ENCODE results near the gene KCNN4. TPM values are rescaled to one million over a fixed set of nuclear protein-coding genes. Genes with fewer than 3 reads are reported as not detected.

KCNN4 gene
- total and polyA plus RNA-seq, 2 donors (not counting 3 experiments of a cell fraction or from before 2014, with no cell fraction given): 0.29 TPM; not detected in 1

DNA sequence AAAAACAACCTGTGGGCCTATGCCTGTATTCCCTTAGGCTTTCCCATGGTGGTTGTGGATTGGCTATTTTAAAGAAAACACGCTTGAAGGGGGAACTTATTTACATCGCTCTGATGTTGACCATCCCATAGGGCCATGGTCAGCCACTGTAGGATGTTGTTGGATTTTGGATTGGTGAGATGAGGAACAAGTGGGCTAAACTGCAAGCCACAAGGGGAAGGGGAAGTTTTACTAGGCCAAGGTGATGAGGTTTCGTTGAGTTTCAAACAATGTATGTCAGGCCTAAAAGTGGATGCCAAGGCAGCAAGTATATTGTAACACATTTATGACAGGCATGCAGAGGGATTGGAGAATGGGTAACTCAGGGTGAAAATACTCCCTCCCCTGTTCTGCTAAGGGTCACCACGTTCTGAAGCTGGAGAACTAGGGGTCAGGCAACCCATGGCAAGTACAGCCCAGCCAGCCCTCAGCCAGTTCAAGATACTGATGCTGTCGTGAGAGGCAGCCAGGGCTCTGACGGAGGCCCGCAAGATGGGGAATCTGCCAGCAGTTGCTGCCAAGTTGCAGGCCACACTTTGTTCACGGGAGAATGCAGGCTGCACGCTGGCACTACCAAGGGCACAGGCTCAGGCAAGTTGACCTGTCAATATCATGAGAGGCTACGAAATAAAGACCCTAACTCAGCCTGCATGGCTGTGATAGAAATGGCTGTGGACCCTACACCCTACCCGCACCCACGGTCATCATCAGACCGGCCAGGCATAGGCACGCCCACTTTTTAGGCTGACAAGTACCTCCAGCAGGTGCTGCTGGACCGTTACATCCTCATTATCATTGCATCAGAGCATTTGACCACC is 53.8 kb downstream of the KCNN4 start:
- DNase-seq (ENCODE audit: low read depth, low spot score): no peak
- intact Hi-C loops (cut with micrococcal nuclease): no loop called here
- Histone ChIP-seq H3K27ac (ENCODE audit: insufficient read depth, low read depth, low read length) (no peak overlapping the region), H3K27me3 (ENCODE audit: control insufficient read depth in 2 of 2, insufficient read depth in 2 of 2, low read length in 2 of 2) (no peaks in the 10 kb centered on the region), H3K9ac (replicated peaks; ENCODE audit: extremely low read depth, insufficient read depth, low read length) (no peak overlapping the region), H3K4me1 (ENCODE audit: control insufficient read depth, extremely low read depth, insufficient read depth, low read length) (peaks cover 5% of the 10 kb centered on the region), H2AFZ (ENCODE audit: low read depth, low read length) (no peak overlapping the region), H3K36me3 (ENCODE audit: control insufficient read depth in 2 of 2, extremely low read depth in 1 of 2, insufficient read depth in 2 of 2, low read length in 2 of 2) (peaks cover 3 to 11% of the 10 kb centered on the region in 2 experiments), H3K9me3 (replicated peaks; ENCODE audit: control insufficient read depth, insufficient read depth, low read length) (no peaks in the 10 kb centered on the region), H3K4me2 (ENCODE audit: insufficient read depth, low read length) (no peak overlapping the region), H4K20me1 (replicated peaks; ENCODE audit: control insufficient read depth, extremely low read depth, insufficient read depth, low read length) (no peaks in the 10 kb centered on the region), H3K79me2 (ENCODE audit: control insufficient read depth, insufficient read depth, low read length) (no peaks in the 10 kb centered on the region), H3K9me1 (replicated peaks; ENCODE audit: control insufficient read depth, extremely low read depth, insufficient read depth, low read length) (no peaks in the 10 kb centered on the region), H3K4me3 (replicated peaks in 1 of 3; ENCODE audit: insufficient read depth in 1 of 3, low read depth in 1 of 3, low read length in 3 of 3) (no peak overlapping the region)
- POLR2A ChIA-PET: interaction anchor here (1.3 kb wide), 1 partner anchor 28 kb away, joined by 3 read pairs; the partner anchor contains the start of gene SMG9
- no TSS peak for BruUV-seq (replicated peaks)
- peak; percentile 4 for TF ChIP-seq POLR2A (IDR thresholded peaks at IDR 0.05; ENCODE audit: low read depth, low read length)
- no peak for TF ChIP-seq JUN (IDR thresholded peaks at IDR 0.05; ENCODE audit: borderline replicate concordance, insufficient read depth, insufficient read length, low read depth)
- no peak for TF ChIP-seq EZH2 (IDR thresholded peaks at IDR 0.05; ENCODE audit: borderline replicate concordance, low read depth, low read length, severe bottlenecking)
- CTCF ChIA-PET: interaction anchor here (2.1 to 5.7 kb wide), 3 partner anchors 18 to 83 kb away, joined by 9 to 50 read pairs (median 14); partner anchors contain the start of gene PLAUR
- dilution Hi-C loops (cut with MboI; ENCODE audit: extremely low pct_ligation_motif_present, low sequenced_read_pairs): no loop called here
- FAIRE-seq: no peak

DNA sequence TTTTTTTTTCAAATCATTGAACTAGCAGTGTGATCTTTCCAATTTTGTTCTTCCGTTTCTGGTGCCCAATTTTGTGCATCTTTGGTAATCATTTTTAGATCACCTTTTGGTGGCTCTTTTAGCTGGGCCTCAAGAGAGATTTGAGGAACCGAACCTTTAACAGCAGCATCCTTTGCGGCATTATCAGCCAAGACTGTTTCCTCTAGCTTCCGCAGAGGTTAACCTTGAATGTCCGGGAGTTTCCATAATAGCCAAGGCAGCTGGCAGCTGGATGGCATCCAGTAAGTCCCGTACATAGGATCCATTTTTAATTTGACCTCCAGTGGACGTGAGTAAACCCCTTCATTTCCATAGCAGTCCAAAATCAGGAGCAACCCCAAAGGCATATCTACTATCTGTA is 55.3 kb downstream of the KCNN4 start:
- Histone ChIP-seq H3K27ac (ENCODE audit: insufficient read depth, low read depth, low read length) (no peak overlapping the region), H3K4me1 (ENCODE audit: control insufficient read depth, extremely low read depth, insufficient read depth, low read length) (peaks cover 5% of the 10 kb centered on the region), H3K27me3 (ENCODE audit: control insufficient read depth in 2 of 2, insufficient read depth in 2 of 2, low read length in 2 of 2) (no peaks in the 10 kb centered on the region), H3K9ac (replicated peaks; ENCODE audit: extremely low read depth, insufficient read depth, low read length) (no peak overlapping the region), H4K20me1 (replicated peaks; ENCODE audit: control insufficient read depth, extremely low read depth, insufficient read depth, low read length) (no peaks in the 10 kb centered on the region), H3K36me3 (ENCODE audit: control insufficient read depth in 2 of 2, extremely low read depth in 1 of 2, insufficient read depth in 2 of 2, low read length in 2 of 2) (peaks cover 0 to 3% of the 10 kb centered on the region in 2 experiments), H3K9me1 (replicated peaks; ENCODE audit: control insufficient read depth, extremely low read depth, insufficient read depth, low read length) (no peaks in the 10 kb centered on the region), H2AFZ (ENCODE audit: low read depth, low read length) (no peak overlapping the region), H3K4me3 (replicated peaks in 1 of 3; ENCODE audit: insufficient read depth in 1 of 3, low read depth in 1 of 3, low read length in 3 of 3) (no peak overlapping the region), H3K79me2 (ENCODE audit: control insufficient read depth, insufficient read depth, low read length) (no peaks in the 10 kb centered on the region), H3K4me2 (ENCODE audit: insufficient read depth, low read length) (no peak overlapping the region), H3K9me3 (replicated peaks; ENCODE audit: control insufficient read depth, insufficient read depth, low read length) (no peaks in the 10 kb centered on the region)
- peak; percentile 81 for DNase-seq (ENCODE audit: low read depth, low spot score)
- ChIA-PET CTCF (interaction anchor here (1.0 to 5.7 kb wide), 9 partner anchors 14 to 170 kb away, joined by 3 to 50 read pairs (median 6); partner anchors contain the start of gene PLAUR), POLR2A (interaction anchor here (0.6 to 1.4 kb wide), 4 partner anchors 24 to 57 kb away, joined by 3 to 9 read pairs (median 4); partner anchors contain the start of genes PLAUR and SMG9)
- TF ChIP-seq GATA2 (IDR thresholded peaks at IDR 0.05; ENCODE audit: insufficient read depth, insufficient read length, low read depth, low read length): peak; percentile 64
- TF ChIP-seq, protein P1, sequence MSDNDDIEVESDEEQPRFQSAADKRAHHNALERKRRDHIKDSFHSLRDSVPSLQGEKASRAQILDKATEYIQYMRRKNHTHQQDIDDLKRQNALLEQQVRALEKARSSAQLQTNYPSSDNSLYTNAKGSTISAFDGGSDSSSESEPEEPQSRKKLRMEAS (IDR thresholded peaks at IDR 0.05; ENCODE audit: insufficient read depth, insufficient read length): no peak
- peak; percentile 90 for FAIRE-seq
- intact Hi-C loops (cut with micrococcal nuclease): loop anchor here (1.0 kb wide), 1 partner anchor 25 kb away; no protein-coding TSS in a partner anchor
- dilution Hi-C loops (cut with MboI; ENCODE audit: extremely low pct_ligation_motif_present, low sequenced_read_pairs): no loop called here
- no TSS peak for BruUV-seq (replicated peaks)
